ENCODE results near the gene TRIM66. TPM values are rescaled to one million over a fixed set of nuclear protein-coding genes. Genes with fewer than 3 reads are reported as not detected.

TRIM66 gene
- total and polyA plus RNA-seq, 9 of the 15 experiments (the other 6 are each of a cell fraction or from before 2014, with no cell fraction given), result 1.1 to 7.3 (median 4.9) TPM

GRCh38 chr11:8683115-8683807 lies 796 bp upstream of the TRIM66 start:
- Histone ChIP-seq H2AFZ (ENCODE audit: low read depth, low read length) (peak overlapping the region; percentile 77; the same call in 1 of the 2 replicates), H3K27me3 (ENCODE audit: control insufficient read depth in 2 of 2, insufficient read depth in 2 of 2, low read length in 2 of 2) (no peaks in the 10 kb centered on the region), H3K9me1 (ENCODE audit: control insufficient read depth, insufficient read depth, low read length) (no peaks in the 10 kb centered on the region), H3K4me1 (replicated peaks in 1 of 2; ENCODE audit: control insufficient read depth in 2 of 2, insufficient read depth in 2 of 2, low read length in 2 of 2) (peaks cover 9 to 16% of the 10 kb centered on the region in 2 experiments; a peak in 4 of 5 replicates), H3K36me3 (ENCODE audit: control insufficient read depth, insufficient read depth, low read length) (peaks cover 54% of the 10 kb centered on the region), H3K4me2 (ENCODE audit: insufficient read depth, low read length) (peak overlapping the region; percentile 100), H3K9ac (ENCODE audit: insufficient read depth in 1 of 2, low read depth in 2 of 2, low read length in 2 of 2) (peak overlapping the region; percentile 97 to 100), H4K20me1 (replicated peaks; ENCODE audit: control insufficient read depth, insufficient read depth, low read length) (peaks cover 21% of the 10 kb centered on the region), H3K79me2 (ENCODE audit: control insufficient read depth, insufficient read depth, low read length) (peaks cover 62% of the 10 kb centered on the region), H3K27ac (ENCODE audit: extremely low read depth, low read depth, low read length) (peak overlapping the region; percentile 96), H3K4me3 (peak overlapping the region; percentile 97), H3K9me3 (replicated peaks; ENCODE audit: control insufficient read depth, insufficient read depth, low read depth, low read length) (no peaks in the 10 kb centered on the region)
- ChIA-PET CTCF (ENCODE audit: low intra/inter-chr PET ratio) (no interaction called here), POLR2A (interaction anchor here (1.0 to 2.8 kb wide), 12 partner anchors 9 to 320 kb away, joined by 3 to 24 read pairs (median 4); partner anchors contain the start of gene NRIP3)
- FAIRE-seq, result no peak
- WGBS (ENCODE audit: insufficient coverage, low coverage, missing lambda C conversion rate), result 0% methylated on average over 24 of the region's 27 CpGs
- ATAC-seq, result peak; percentile 5
- DNase-seq (ENCODE audit: extremely low read depth in 1 of 4, low spot score in 3 of 4), result peak in 1 of 4 experiments; percentile 39
- BruUV-seq (replicated peaks), result TSS peak; percentile 43
- in situ Hi-C loops (cut with MboI) (no loop called here), intact Hi-C loops (cut with micrococcal nuclease) (no loop called here)
- TF ChIP-seq SIN3A (IDR thresholded peaks at IDR 0.05; ENCODE audit: borderline replicate concordance in 2 of 2, control insufficient read depth in 1 of 2, low read depth in 2 of 2, low read length in 2 of 2), result peak; percentile 9 to 20; a peak in 2 of 4 replicates
- TF ChIP-seq ARID3B (CRISPR knock-in tag; IDR thresholded peaks at IDR 0.05; ENCODE audit: borderline replicate concordance), result no peak
- no peak for TF ChIP-seq GATAD2B (IDR thresholded peaks at IDR 0.05; ENCODE audit: borderline replicate concordance)
- no peak for TF ChIP-seq SREBF2 (CRISPR knock-in tag; IDR thresholded peaks at IDR 0.05)
- no peak for TF ChIP-seq BCLAF1 (IDR thresholded peaks at IDR 0.05; ENCODE audit: borderline replicate concordance in 1 of 2, control insufficient read depth in 1 of 2, low read depth in 2 of 2, low read length in 1 of 2)
- TF ChIP-seq PCBP2 (IDR thresholded peaks at IDR 0.05; ENCODE audit: low read depth, low read length, poor library complexity, severe bottlenecking), result no peak
- TF ChIP-seq DACH1 (IDR thresholded peaks at IDR 0.05; ENCODE audit: partially characterized antibody), result no peak
- TF ChIP-seq ILK (tag; IDR thresholded peaks at IDR 0.05; ENCODE audit: borderline replicate concordance, low read depth), result no peak
- TF ChIP-seq NFRKB (IDR thresholded peaks at IDR 0.05; ENCODE audit: low read depth), result no peak
- no peak for TF ChIP-seq ETV1 (tag; conservative IDR thresholded peaks at IDR 0.05; ENCODE audit: low read depth)
- peak; percentile 88; the same call in 1 of the 2 replicates for TF ChIP-seq SRSF3 (IDR thresholded peaks at IDR 0.05; ENCODE audit: insufficient read depth, low read length)
- TF ChIP-seq SRF (CRISPR knock-in tag; IDR thresholded peaks at IDR 0.05), result no peak
- TF ChIP-seq ZNF384 (IDR thresholded peaks at IDR 0.05; ENCODE audit: low read depth, low read length), result no peak
- TF ChIP-seq GTF2F1 (IDR thresholded peaks at IDR 0.05; ENCODE audit: low read depth, low read length), result no peak
- no peak for TF ChIP-seq RBBP5 (IDR thresholded peaks at IDR 0.05; ENCODE audit: borderline replicate concordance, insufficient read depth, low read length, poor library complexity, severe bottlenecking)
- no peak for TF ChIP-seq MCM7 (IDR thresholded peaks at IDR 0.05)
- no peak for TF ChIP-seq ARNT (IDR thresholded peaks at IDR 0.05)

All from K562 (cell line).